Caco-2 (cell line): ENCODE data around the gene ATG16L2. TPM values are rescaled to one million over a fixed set of nuclear protein-coding genes. Genes with fewer than 3 reads are reported as not detected.

Experiments
- BruUV-seq: library from RNA; stranded (reverse); fragments of 400-500 nt; replicated peaks from 2 replicates; lab custom pipeline; 2021; lab: Mats Ljungman, UMichigan
- CTCF ChIA-PET: fragments of 300-600 bp; sonication (Branson Sonifier 250); formaldehyde crosslinking; loops from one replicate; lab custom pipeline; 2022; ENCODE audit warnings: antibody characterized with exemption; lab: Charles Lee
- POLR2A ChIA-PET: fragments of 300-600 bp; sonication (Branson Sonifier 250); formaldehyde crosslinking; loops from one replicate; lab custom pipeline; 2022; ENCODE audit warnings: antibody characterized with exemption; lab: Charles Lee
- DNase-seq, 2 experiments: peaks; one replicate each; pipeline versions ENCODE4 v3.0.0 to v3.0.0-alpha.2; 2020 to 2022
- H3K27me3 ChIP-seq: replicated peaks from 2 replicates; pipeline ENCODE4 v1.6.0; 2011; ENCODE audit warnings: low read length; ENCODE audit not compliant: control insufficient read depth, insufficient read depth
- H3K36me3 ChIP-seq: 2 replicates; pipeline ENCODE4 v1.5.1; 2011; ENCODE audit warnings: low read length; ENCODE audit not compliant: control insufficient read depth, insufficient read depth
- H3K4me1 ChIP-seq: fragments of 250-450 bp; sonication (Bioruptor Pico); 2 replicates; pipeline ENCODE4 v1.5.1; 2020; ENCODE audit warnings: mild to moderate bottlenecking
- H3K4me3 ChIP-seq: 2 replicates; pipeline ENCODE4 v1.5.1; 2011; ENCODE audit warnings: low read depth, mild to moderate bottlenecking, control low read depth, low read length
- H3K9me3 ChIP-seq: fragments of 250-450 bp; sonication (Bioruptor Pico); 2 replicates; pipeline ENCODE4 v1.5.1; 2020; ENCODE audit warnings: mild to moderate bottlenecking, moderate library complexity
- H3K27ac Mint-ChIP-seq: one replicate; pipeline ENCODE4 v1.8.0; 2022; ENCODE audit warnings: mixed read lengths; ENCODE audit not compliant: unreplicated experiment
- H3K27me3 Mint-ChIP-seq: one replicate; pipeline ENCODE4 v1.8.0; 2022; ENCODE audit warnings: mixed read lengths; ENCODE audit not compliant: insufficient read depth, unreplicated experiment
- H3K36me3 Mint-ChIP-seq: one replicate; pipeline ENCODE4 v1.8.0; 2022; ENCODE audit warnings: mild to moderate bottlenecking, mixed read lengths; ENCODE audit not compliant: insufficient read depth, unreplicated experiment
- H3K4me1 Mint-ChIP-seq: one replicate; pipeline ENCODE4 v1.8.0; 2022; ENCODE audit warnings: low read depth, mixed read lengths; ENCODE audit not compliant: unreplicated experiment
- H3K4me3 Mint-ChIP-seq: one replicate; pipeline ENCODE4 v1.8.0; 2022; ENCODE audit warnings: mild to moderate bottlenecking, moderate library complexity, mixed read lengths; ENCODE audit not compliant: unreplicated experiment
- H3K9me3 Mint-ChIP-seq: one replicate; pipeline ENCODE4 v1.8.0; 2022; ENCODE audit warnings: mixed read lengths; ENCODE audit not compliant: unreplicated experiment
- intact Hi-C: fragments of 100-400 bp; cut with micrococcal nuclease; formaldehyde crosslinking; loops from one replicate; pipeline ENCODE4 v1.10.0; 2022; ENCODE audit not compliant: unreplicated experiment
- total RNA-seq: library from RNA; stranded (reverse); gene quantifications from 2 replicates; pipeline ENCODE4 v1.2.3, GENCODE V29; 2022
- TF ChIP-seq, protein P1 (sequence below), 2 experiments: fragments of 200-600 bp in 1 of 2; IDR thresholded peaks; 1 replicate in 1 of 2; 2 replicates in 1 of 2; pipeline versions ENCODE4 v1.5.1 to v1.8.0; 2011 to 2022; ENCODE audit warnings: antibody characterized with exemption in 1 of 2, control low read depth in 1 of 2, inconsistent platforms in 1 of 2, low read depth in 1 of 2, low read length in 1 of 2, mild to moderate bottlenecking in 1 of 2, moderate library complexity in 1 of 2; ENCODE audit not compliant: insufficient read depth in 1 of 2, severe bottlenecking in 1 of 2, unreplicated experiment in 1 of 2

Gene ATG16L2
- total RNA-seq, 1 experiment from 2014 or later: 19.3 TPM

DNA sequence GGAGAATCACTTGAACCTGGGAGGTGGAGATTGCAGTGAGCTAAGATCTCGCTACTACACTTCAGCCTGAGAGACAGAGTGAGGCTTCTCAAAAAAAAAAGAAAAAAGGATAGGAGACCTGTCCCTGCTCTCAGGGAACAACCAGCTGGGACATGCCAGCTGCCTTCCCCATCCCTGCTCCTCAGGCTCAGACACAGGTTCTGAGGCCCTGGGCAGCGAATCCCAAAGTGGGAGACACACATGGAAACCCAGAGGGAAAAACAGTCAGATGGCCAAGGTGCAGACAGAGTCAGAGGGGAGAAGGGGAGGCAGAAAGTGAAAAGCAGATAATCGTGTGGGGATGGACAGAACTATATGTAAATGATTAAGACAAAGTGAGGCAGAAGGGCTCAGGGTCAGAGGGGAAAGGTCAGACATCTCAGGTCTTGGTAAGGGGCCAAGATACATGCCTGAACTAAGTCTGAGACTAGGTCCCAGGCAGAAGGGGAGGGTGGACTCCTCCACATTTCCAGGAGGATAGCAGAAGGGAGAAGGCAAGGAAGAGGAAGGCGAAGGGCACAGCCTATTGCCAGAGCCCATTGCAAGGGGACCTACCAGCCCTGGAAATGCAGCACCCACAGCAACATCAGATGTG, 34.6 kb upstream of the ATG16L2 start:
- Histone ChIP-seq H3K9me3 (no peaks in the 10 kb centered on the region), H3K27me3 (no peaks in the 10 kb centered on the region), H3K36me3 (peaks cover 33% of the 10 kb centered on the region), H3K4me3 (peak overlapping the region; percentile 88), H3K4me1 (peaks cover 75% of the 10 kb centered on the region)
- H3K4me3 Mint-ChIP-seq: peak overlapping the region; percentile 74
- ChIA-PET POLR2A (interaction anchor here (0.6 to 1.0 kb wide), 4 partner anchors 10 to 528 kb away, joined by 3 to 6 read pairs (median 4); no protein-coding TSS in a partner anchor), CTCF (interaction anchor here (0.6 to 7.9 kb wide), 7 partner anchors 7 to 556 kb away, joined by 3 to 74 read pairs (median 4); partner anchors contain the start of gene STARD10)
- intact Hi-C loops: loop anchor here (1.0 to 5.0 kb wide), 3 partner anchors 13 to 33 kb away; partner anchors contain the start of gene ATG16L2
- no peaks in the 10 kb centered on the region for H3K9me3 Mint-ChIP-seq
- H3K27me3 Mint-ChIP-seq: no peaks in the 10 kb centered on the region
- DNase-seq: no peak
- TSS peak; percentile 22 for BruUV-seq
- TF ChIP-seq, protein P1, sequence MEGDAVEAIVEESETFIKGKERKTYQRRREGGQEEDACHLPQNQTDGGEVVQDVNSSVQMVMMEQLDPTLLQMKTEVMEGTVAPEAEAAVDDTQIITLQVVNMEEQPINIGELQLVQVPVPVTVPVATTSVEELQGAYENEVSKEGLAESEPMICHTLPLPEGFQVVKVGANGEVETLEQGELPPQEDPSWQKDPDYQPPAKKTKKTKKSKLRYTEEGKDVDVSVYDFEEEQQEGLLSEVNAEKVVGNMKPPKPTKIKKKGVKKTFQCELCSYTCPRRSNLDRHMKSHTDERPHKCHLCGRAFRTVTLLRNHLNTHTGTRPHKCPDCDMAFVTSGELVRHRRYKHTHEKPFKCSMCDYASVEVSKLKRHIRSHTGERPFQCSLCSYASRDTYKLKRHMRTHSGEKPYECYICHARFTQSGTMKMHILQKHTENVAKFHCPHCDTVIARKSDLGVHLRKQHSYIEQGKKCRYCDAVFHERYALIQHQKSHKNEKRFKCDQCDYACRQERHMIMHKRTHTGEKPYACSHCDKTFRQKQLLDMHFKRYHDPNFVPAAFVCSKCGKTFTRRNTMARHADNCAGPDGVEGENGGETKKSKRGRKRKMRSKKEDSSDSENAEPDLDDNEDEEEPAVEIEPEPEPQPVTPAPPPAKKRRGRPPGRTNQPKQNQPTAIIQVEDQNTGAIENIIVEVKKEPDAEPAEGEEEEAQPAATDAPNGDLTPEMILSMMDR (IDR thresholded peaks at IDR 0.05; ENCODE audit: insufficient read depth in 1 of 2, low read depth in 1 of 2, low read length in 1 of 2, severe bottlenecking in 1 of 2, unreplicated experiment in 1 of 2): no peak
- peak overlapping the region; percentile 88 for H3K27ac Mint-ChIP-seq
- peaks cover 63% of the 10 kb centered on the region for H3K4me1 Mint-ChIP-seq
- H3K36me3 Mint-ChIP-seq: peaks cover 51% of the 10 kb centered on the region

GRCh38 chr11:72780296-72781062, 33.7 kb upstream of the ATG16L2 start:
- H3K4me3 Mint-ChIP-seq: peak overlapping the region; percentile 74
- ChIA-PET POLR2A (interaction anchor here (0.5 to 1.5 kb wide), 2 partner anchors 40 to 346 kb away, joined by 4 to 8 read pairs; partner anchors contain the start of gene CLPB), CTCF (interaction anchor here (1.2 to 7.9 kb wide), 2 partner anchors 9 to 13 kb away, joined by 3 to 74 read pairs; partner anchors contain the start of gene STARD10)
- intact Hi-C loops: no loop called here
- DNase-seq: peak in 1 of 2 experiments; percentile 49
- H3K27me3 Mint-ChIP-seq: no peaks in the 10 kb centered on the region
- no peaks in the 10 kb centered on the region for H3K27me3 ChIP-seq
- H3K4me3 ChIP-seq: peak overlapping the region; percentile 88
- peaks cover 84% of the 10 kb centered on the region for H3K4me1 ChIP-seq
- H3K36me3 ChIP-seq: peaks cover 33% of the 10 kb centered on the region
- H3K27ac Mint-ChIP-seq: peak overlapping the region; percentile 88
- H3K4me1 Mint-ChIP-seq: peaks cover 64% of the 10 kb centered on the region
- no peaks in the 10 kb centered on the region for H3K9me3 ChIP-seq
- BruUV-seq: no TSS peak
- H3K9me3 Mint-ChIP-seq: no peaks in the 10 kb centered on the region
- TF ChIP-seq, protein P1 (IDR thresholded peaks at IDR 0.05; ENCODE audit: insufficient read depth in 1 of 2, low read depth in 1 of 2, low read length in 1 of 2, severe bottlenecking in 1 of 2, unreplicated experiment in 1 of 2): no peak
- peaks cover 47% of the 10 kb centered on the region for H3K36me3 Mint-ChIP-seq

GRCh38 chr11:72781063-72781312, 33.2 kb upstream of the ATG16L2 start:
- no peaks in the 10 kb centered on the region for H3K9me3 Mint-ChIP-seq
- H3K36me3 ChIP-seq: peaks cover 31% of the 10 kb centered on the region
- intact Hi-C loops: no loop called here
- H3K27me3 ChIP-seq: no peaks in the 10 kb centered on the region
- H3K27me3 Mint-ChIP-seq: no peaks in the 10 kb centered on the region
- BruUV-seq: no TSS peak
- TF ChIP-seq, protein P1 (IDR thresholded peaks at IDR 0.05; ENCODE audit: insufficient read depth in 1 of 2, low read depth in 1 of 2, low read length in 1 of 2, severe bottlenecking in 1 of 2, unreplicated experiment in 1 of 2): peak in 1 of 2 experiments; percentile 1
- peak overlapping the region; percentile 88 for H3K4me3 ChIP-seq
- peaks cover 88% of the 10 kb centered on the region for H3K4me1 ChIP-seq
- DNase-seq: peak; percentile 85 to 88
- POLR2A ChIA-PET: interaction anchor here (0.5 to 1.5 kb wide), 4 partner anchors 40 to 526 kb away, joined by 3 to 8 read pairs (median 4); partner anchors contain the start of gene CLPB
- peak overlapping the region; percentile 88 for H3K27ac Mint-ChIP-seq
- no peaks in the 10 kb centered on the region for H3K9me3 ChIP-seq
- H3K36me3 Mint-ChIP-seq: peaks cover 42% of the 10 kb centered on the region
- peak overlapping the region; percentile 74 for H3K4me3 Mint-ChIP-seq
- peaks cover 64% of the 10 kb centered on the region for H3K4me1 Mint-ChIP-seq
- CTCF ChIA-PET: interaction anchor here (1.2 to 7.9 kb wide), 3 partner anchors 9 to 56 kb away, joined by 3 to 74 read pairs (median 9); partner anchors contain the start of gene STARD10
